ENCODE data around the gene RASSF10.

Gene RASSF10

GRCh38 chr11:13008625-13009475 is at the start of gene RASSF10:
RASSF10 (plus strand) TSS chr11:13009316; CDS start chr11:13009577, 261 bp downstream.
- peak; percentile 64 for DNase-seq

GRCh38 chr11:12961615-12962014 is 47.5 kb upstream of the RASSF10 start:
- DNase-seq: no peak

DNA sequence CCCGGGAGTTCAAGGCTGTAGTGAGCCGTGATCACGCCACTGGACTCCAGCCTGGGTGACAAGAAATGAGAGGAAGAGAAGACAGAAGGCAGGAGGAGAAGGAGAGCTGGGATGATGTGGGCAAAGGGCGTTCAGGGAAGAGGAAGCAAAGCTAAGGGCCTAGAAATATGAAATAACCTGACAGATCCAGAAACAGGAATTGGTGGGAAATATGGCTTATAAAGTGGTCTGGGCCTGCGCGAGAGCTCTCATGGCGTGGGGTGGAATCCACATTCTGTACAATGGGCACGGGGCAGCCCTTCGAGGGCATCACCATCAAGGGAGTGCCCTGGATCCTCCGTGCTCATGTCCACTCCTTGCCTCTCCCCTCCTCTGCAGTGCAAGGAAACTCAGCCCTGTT is 46.8 kb upstream of the RASSF10 start:
- no peak for DNase-seq

GRCh38 chr11:12963051-12963450 is 46.1 kb upstream of the RASSF10 start:
- no peak for DNase-seq

- DNase-seq: peak; percentile 77
These were observed 45.2 kb upstream of the RASSF10 start for GRCh38 chr11:12963792-12964536.

DNA sequence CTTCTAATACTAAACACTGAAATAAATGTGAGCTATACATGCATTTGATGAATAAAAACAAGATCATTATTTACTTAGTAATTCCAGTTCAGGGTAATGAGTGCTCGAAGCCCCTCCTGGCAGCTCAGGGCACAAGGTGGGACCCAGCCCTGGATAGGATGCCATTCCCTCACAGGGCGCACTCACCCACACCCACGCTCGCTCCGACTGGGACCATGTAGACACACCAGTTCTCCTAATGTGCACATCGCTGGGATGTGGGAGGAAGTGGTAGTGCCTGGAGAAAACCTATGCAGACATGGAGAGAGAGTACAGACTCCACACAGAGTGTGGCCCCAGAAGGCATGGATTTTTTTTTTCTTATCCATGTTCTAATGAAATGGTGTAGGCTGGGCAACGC is 44.5 kb upstream of the RASSF10 start:
- no peak for DNase-seq

DNA sequence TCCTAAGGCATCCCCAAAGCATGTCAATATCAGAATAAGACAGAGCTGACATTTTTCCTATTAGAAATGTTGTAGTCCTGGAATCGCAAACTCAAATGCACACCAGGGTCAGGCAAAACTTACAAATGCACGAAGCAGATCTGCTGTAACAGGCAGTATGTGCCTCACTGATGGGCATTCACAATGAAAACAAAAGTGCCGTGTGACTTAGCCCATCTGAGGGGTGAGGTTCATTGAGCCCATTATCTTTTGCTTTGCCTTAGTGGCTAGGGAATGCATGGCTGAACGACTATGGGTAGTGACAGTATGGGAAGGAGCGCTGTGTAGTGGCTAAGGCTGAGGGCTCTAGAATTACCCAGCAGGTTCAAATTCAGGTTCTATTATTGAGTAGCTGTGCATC is 43.1 kb upstream of the RASSF10 start:
- no peak for DNase-seq

GRCh38 chr11:12968101-12968500 is 41.0 kb upstream of the RASSF10 start:
- no peak for DNase-seq

DNA sequence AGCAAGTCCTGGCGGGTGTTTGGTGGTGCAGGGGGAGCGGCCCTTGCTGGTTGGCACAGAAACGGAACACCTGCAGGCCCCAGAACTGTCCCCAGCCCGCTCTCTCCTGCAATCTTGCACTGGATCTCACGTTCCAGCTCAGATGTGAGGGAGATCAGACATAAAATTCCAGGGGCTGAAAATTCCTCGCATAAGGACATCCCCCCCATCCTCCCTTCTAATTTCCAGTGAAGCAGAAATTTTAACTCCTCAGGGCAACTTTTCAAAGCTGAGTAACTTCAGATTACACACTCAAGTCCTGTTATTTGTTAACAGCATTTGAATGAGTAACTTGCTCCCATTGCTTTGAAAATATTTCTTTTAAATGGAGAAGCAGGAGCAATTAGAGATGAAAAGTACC is 40.3 kb upstream of the RASSF10 start:
- DNase-seq: no peak

- DNase-seq: no peak
These were observed 37.2 kb upstream of the RASSF10 start for GRCh38 chr11:12971955-12972354.

DNA sequence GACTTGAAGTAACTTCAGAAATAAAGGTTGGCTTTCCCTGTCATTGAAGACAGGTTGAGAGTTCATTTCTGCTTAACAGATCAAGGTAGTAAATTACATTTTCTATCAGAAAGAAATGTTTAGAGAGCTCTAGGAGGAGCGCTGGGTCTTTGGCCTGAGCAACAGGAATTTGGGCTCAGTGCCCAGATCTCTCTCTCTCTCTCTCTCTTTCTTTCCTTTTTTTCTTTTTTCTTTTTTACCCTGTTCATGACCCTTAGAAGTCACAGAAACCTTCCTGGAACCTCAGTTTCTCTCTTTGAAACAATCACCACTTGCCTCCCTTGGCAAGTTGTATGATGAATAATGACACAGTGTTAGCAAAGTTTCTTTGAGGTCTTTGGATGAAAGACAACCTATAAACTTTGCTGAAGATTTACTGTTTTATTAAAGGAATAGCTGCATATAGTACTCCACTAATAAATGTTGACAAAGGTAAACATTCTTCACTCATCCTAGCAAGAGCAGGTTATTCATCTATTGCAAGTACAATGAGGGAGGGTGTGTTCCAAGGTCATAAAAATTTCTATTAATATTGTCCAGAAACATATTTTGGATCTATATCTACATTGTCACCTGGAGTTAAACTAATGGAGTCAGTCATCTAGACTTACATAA is 35.5 kb upstream of the RASSF10 start:
- no peak for DNase-seq

- DNase-seq: peak; percentile 62
These were observed 33.9 kb upstream of the RASSF10 start for GRCh38 chr11:12975195-12975594.

- peak; percentile 77 for DNase-seq
These were observed 29.0 kb upstream of the RASSF10 start for GRCh38 chr11:12979928-12980689.

DNA sequence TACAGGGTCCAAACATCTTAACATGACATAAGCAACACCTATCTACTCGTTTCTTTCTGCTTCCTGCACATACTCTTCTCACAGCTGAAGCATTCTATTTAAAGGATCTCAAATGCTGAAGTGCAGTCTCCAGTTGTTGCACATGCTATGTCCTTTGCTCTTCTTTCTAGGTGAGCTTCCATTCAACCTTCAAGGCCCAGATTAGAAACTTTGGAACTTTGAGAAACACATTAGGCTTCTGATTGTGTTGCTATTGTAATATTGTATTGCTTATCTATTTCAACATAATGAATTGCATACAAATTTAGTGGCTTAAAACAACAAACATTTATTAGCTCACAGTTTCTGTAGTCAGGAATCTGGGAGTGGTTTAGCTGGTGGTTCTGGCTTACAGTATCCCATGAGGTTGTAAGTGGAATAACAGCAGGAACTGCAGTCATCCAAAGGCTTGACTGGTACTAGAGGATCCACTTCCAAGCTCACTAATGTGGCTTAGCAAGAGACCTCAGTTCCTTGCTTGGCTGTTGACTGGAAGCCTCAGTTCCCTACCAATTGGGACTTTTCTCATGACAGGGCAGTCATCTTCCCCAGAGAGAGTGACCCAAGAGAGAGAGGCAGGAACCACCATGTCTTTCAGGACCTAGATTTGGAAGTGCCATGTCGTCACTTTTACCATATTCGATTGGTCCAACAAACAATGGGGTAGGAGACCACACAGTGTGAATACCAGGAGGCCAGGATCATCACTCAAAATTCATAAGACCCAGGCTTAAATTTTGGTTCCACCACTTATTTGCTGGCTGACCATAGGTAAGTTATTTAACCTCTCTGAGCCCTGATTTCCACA is 27.2 kb upstream of the RASSF10 start:
- DNase-seq: no peak

DNA sequence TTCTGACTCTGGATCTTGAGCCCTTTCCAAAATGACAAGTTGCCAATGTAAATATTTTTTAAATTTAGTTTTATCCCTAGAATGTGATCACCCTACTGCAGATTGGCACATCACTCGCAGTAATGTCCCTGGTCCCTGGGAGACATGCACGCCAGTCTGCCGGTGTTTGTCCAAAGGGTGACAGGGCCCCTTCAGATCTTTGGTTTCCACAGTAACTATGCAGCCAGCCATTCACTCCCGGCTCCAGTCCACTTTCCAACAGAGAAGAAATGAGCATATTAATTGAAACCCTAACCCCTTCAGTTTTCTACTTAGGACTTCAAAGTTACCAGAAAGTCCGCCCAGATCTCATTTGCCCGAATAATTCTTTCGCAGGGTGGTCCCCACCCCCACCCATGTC is 25.8 kb upstream of the RASSF10 start:
- DNase-seq: no peak

DNA sequence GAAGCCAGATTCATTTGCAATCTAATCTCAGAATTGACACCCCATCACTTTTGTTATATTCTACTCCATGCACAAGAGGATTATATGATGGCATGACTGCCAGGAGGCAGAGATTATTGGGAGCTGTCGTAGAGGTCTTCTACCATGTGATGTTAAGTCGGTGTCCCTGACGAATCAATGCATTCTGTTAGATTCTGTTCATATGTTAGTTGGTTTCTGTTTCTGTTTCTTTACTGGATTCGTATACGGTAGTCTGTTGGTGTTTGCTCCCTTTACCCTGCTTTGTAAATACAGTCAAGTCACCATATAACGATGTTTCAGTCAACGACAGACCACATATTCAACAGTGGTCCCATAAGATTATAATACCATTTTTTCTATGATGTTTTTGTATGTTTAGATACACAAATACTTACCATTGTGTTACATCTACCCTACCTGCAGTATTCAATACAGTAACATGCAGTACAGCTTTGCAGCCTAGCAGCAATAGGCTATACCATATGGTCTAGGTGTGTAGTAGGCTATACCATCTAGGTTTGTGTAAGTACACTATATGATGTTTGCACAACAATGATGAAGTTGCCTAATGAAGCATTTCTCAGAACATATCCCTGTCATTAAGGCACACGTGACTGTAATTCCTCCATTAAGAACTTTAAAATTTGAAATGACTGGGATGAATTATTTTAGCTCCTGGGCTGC is 22.8 kb upstream of the RASSF10 start:
- DNase-seq: no peak

DNA sequence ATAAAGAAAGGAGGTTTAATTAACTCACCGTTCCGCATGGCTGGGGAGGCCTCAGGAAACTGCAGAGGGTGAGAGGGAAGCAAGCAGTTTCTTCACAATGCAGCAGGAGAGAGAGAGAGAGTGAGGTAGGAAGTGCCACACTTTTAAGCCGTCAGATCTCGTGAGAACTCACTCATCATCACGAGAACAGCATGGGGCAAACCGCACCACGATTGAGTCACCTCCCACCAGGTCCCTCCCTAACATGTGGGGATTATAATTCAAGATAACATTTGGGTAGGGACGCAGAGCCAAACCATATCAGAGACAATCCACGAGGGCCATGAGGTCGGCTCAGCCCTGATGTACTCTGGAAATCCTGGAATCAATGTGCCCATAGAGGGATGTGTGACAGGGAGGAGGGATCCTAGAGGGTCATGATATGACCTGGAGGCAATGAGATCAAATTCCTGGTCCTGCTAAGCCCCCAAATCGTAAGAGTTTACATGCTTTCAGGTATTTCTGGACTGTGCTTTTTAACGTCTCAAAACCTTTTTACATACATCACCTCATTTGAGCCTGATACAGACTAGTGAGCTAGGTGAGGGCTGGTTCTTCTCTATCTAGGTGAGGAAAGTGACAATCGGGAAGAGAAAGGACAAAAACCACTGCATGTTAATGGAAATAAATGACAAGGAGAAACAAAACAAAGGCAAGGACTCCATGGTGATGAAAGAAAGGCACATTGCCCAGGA is 19.5 kb upstream of the RASSF10 start:
- peak; percentile 31 for DNase-seq

DNA sequence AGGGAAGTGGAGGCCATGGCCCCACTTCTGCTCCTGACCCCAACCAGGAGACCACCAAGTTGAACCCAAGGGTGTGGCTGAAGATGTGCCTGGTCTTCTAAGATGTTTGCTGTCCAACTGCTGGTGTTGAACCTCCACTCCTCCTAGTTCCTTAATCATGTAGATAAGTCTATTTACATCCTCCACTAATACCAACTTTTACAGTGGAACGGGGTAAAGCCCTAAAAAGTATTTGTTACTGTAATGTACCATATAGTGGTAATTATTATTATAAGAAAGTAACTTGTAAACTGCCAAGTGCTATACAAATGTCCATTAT is 19.0 kb upstream of the RASSF10 start:
- no peak for DNase-seq

- no peak for DNase-seq
These were observed 17.7 kb upstream of the RASSF10 start for GRCh38 chr11:12991426-12991825.

- no peak for DNase-seq
These were observed 15.5 kb upstream of the RASSF10 start for GRCh38 chr11:12993626-12994025.

- no peak for DNase-seq
These were observed 14.6 kb upstream of the RASSF10 start for GRCh38 chr11:12994476-12994875.

Data from hematopoietic multipotent progenitor cell treated with erythropoietin and hydrocortisone succinate and interleukin-3 and kit ligand, for 4 days (in vitro differentiated cells).